IMR-90 (cell line): ENCODE results near the gene LUC7L2. TPM values are rescaled to one million over a fixed set of nuclear protein-coding genes. Genes with fewer than 3 reads are reported as not detected.

ENCODE experiments used
- ATAC-seq: fragments of 200-7000 bp; cut with Tn5 transposase; 2 replicates; pipeline ENCODE4 v1.9.1; 2020; ENCODE audit warnings: low read depth, mild to moderate bottlenecking, moderate library complexity
- BruUV-seq: library from RNA; stranded (reverse); fragments of 400-500 nt; replicated peaks from 2 replicates; lab custom pipeline; 2021; lab: Mats Ljungman, UMichigan
- CTCF ChIA-PET: fragments of 300-600 bp; formaldehyde crosslinking; extraction: SDS; loops from one replicate; lab custom pipeline; 2021; ENCODE audit warnings: antibody characterized with exemption; lab: Yijun Ruan, JAX
- POLR2A ChIA-PET: fragments of 300-600 bp; sonication (Branson Sonifier 250); formaldehyde crosslinking; loops from one replicate; lab custom pipeline; 2022; ENCODE audit warnings: antibody characterized with exemption; ENCODE audit not compliant: unreplicated experiment; lab: Charles Lee
- DNase-seq: peaks from one replicate; pipeline ENCODE4 v3.0.0; 2013
- H2AFZ ChIP-seq: replicated peaks from 2 replicates; pipeline ENCODE3; 2013; ENCODE audit warnings: low read length, mild to moderate bottlenecking; ENCODE audit not compliant: poor library complexity
- H2AK5ac ChIP-seq: 2 replicates; pipeline ENCODE4 v1.6.1; 2013; ENCODE audit warnings: low read depth, low read length, inconsistent platforms
- H2AK9ac ChIP-seq: replicated peaks from 2 replicates; pipeline ENCODE3; 2013; ENCODE audit warnings: mild to moderate bottlenecking, low read depth, low read length, moderate library complexity; ENCODE audit not compliant: poor library complexity
- H2BK120ac ChIP-seq: 2 replicates; pipeline ENCODE4 v1.6.1; 2013; ENCODE audit warnings: low read depth, low read length, inconsistent platforms
- H2BK15ac ChIP-seq: 3 replicates; pipeline ENCODE4 v1.6.1; 2013; ENCODE audit warnings: low read depth, low read length, inconsistent platforms
- H2BK20ac ChIP-seq: 2 replicates; pipeline ENCODE4 v1.6.1; 2013; ENCODE audit warnings: low read depth, mild to moderate bottlenecking, inconsistent platforms, low read length, moderate library complexity
- H2BK5ac ChIP-seq: 2 replicates; pipeline ENCODE4 v1.6.1; 2013; ENCODE audit warnings: mild to moderate bottlenecking, low read depth, low read length, inconsistent platforms; ENCODE audit not compliant: poor library complexity, severe bottlenecking
- H3K14ac ChIP-seq: replicated peaks from 2 replicates; pipeline ENCODE4 v1.6.1; 2013; ENCODE audit warnings: low read depth, low read length, inconsistent platforms
- H3K18ac ChIP-seq: 2 replicates; pipeline ENCODE4 v1.6.1; 2013; ENCODE audit warnings: low read depth, low read length, control low read depth
- H3K23ac ChIP-seq: 2 replicates; pipeline ENCODE4 v1.6.1; 2013; ENCODE audit warnings: low read depth, low read length, inconsistent platforms
- H3K27ac ChIP-seq: 2 replicates; pipeline ENCODE4 v1.5.1; 2013; ENCODE audit warnings: mild to moderate bottlenecking, control low read depth, low read length; ENCODE audit not compliant: insufficient read depth
- H3K27me3 ChIP-seq: 2 replicates; pipeline ENCODE4 v1.6.1; 2013; ENCODE audit warnings: low read length; ENCODE audit not compliant: control insufficient read depth, insufficient read depth
- H3K36me3 ChIP-seq: 2 replicates; pipeline ENCODE4 v1.6.1; 2013; ENCODE audit warnings: low read length, mixed read lengths; ENCODE audit not compliant: control insufficient read depth, insufficient read depth
- H3K4ac ChIP-seq: 2 replicates; pipeline ENCODE4 v1.6.1; 2013; ENCODE audit warnings: low read depth, low read length, inconsistent platforms
- H3K4me1 ChIP-seq: 2 replicates; pipeline ENCODE4 v1.6.1; 2013; ENCODE audit warnings: low read length, mixed read lengths; ENCODE audit not compliant: control insufficient read depth, insufficient read depth
- H3K4me2 ChIP-seq: 2 replicates; pipeline ENCODE4 v1.6.1; 2013; ENCODE audit warnings: low read depth, mild to moderate bottlenecking, control low read depth, low read length, moderate library complexity
- H3K4me3 ChIP-seq: 2 replicates; pipeline ENCODE4 v1.5.1; 2013; ENCODE audit warnings: low read depth, mild to moderate bottlenecking, control low read depth, low read length, moderate library complexity; ENCODE audit not compliant: insufficient read depth
- H3K56ac ChIP-seq: 2 replicates; pipeline ENCODE4 v1.6.1; 2013; ENCODE audit warnings: low read length, inconsistent platforms; ENCODE audit not compliant: insufficient read depth; ENCODE audit errors: extremely low read depth
- H3K79me1 ChIP-seq, 2 experiments: 2 replicates each; pipeline ENCODE4 v1.6.1; 2013; ENCODE audit warnings: low read length in 2 of 2, inconsistent platforms in 1 of 2, low read depth in 1 of 2
- H3K9ac ChIP-seq: 2 replicates; pipeline ENCODE4 v1.6.1; 2013; ENCODE audit warnings: low read depth, low read length, control low read depth
- H3K9me1 ChIP-seq: 2 replicates; pipeline ENCODE4 v1.6.1; 2013; ENCODE audit warnings: low read length, inconsistent platforms; ENCODE audit not compliant: insufficient read depth
- H3K9me3 ChIP-seq: 2 replicates; pipeline ENCODE4 v1.6.1; 2013; ENCODE audit warnings: low read length; ENCODE audit not compliant: control insufficient read depth, insufficient read depth
- H4K20me1 ChIP-seq: 2 replicates; pipeline ENCODE4 v1.6.1; 2013; ENCODE audit warnings: low read length, inconsistent platforms; ENCODE audit not compliant: insufficient read depth
- H4K5ac ChIP-seq: 2 replicates; pipeline ENCODE4 v1.6.1; 2013; ENCODE audit warnings: mild to moderate bottlenecking, low read depth, low read length, control low read depth
- H4K8ac ChIP-seq, 2 experiments: 2 replicates each; pipeline ENCODE4 v1.6.1; 2013; ENCODE audit warnings: low read depth in 2 of 2, low read length in 2 of 2, control low read depth in 1 of 2, inconsistent platforms in 1 of 2
- H4K91ac ChIP-seq: 2 replicates; pipeline ENCODE4 v1.6.1; 2013; ENCODE audit warnings: low read depth, low read length, inconsistent platforms; ENCODE audit not compliant: insufficient read depth
- BHLHE40 ChIP-seq: fragments of 150-350 bp; IDR thresholded peaks from 2 replicates; pipeline ENCODE4 v1.6.1; 2016; ENCODE audit warnings: mild to moderate bottlenecking, low read depth, low read length
- CEBPB ChIP-seq: IDR thresholded peaks from 2 replicates; pipeline ENCODE4 v1.6.1; 2012; ENCODE audit warnings: low read depth, low read length, improper control_type of control experiment
- CHD1 ChIP-seq: IDR thresholded peaks from 2 replicates; pipeline ENCODE4 v1.6.1; 2012; ENCODE audit warnings: low read depth, low read length, improper control_type of control experiment
- FOS ChIP-seq: fragments of 150-350 bp; IDR thresholded peaks from 2 replicates; pipeline ENCODE4 v1.6.1; 2016; ENCODE audit warnings: low read depth, low read length
- MAZ ChIP-seq: IDR thresholded peaks from 2 replicates; pipeline ENCODE4 v1.6.1; 2012; ENCODE audit warnings: low read depth, mild to moderate bottlenecking, low read length, improper control_type of control experiment, moderate library complexity, borderline replicate concordance
- MXI1 ChIP-seq: IDR thresholded peaks from 2 replicates; pipeline ENCODE4 v1.6.1; 2012; ENCODE audit warnings: low read depth, mild to moderate bottlenecking, low read length, moderate library complexity, borderline replicate concordance
- NFE2L2 ChIP-seq: fragments of 150-350 bp; IDR thresholded peaks from 2 replicates; pipeline ENCODE4 v1.6.1; 2016; ENCODE audit warnings: low read depth, mild to moderate bottlenecking, low read length
- POLR2A ChIP-seq: IDR thresholded peaks from 2 replicates; pipeline ENCODE4 v1.6.1; 2012; ENCODE audit warnings: mild to moderate bottlenecking, low read depth, low read length
- RAD21 ChIP-seq: IDR thresholded peaks from 2 replicates; pipeline ENCODE4 v1.6.1; 2012; ENCODE audit warnings: low read length, improper control_type of control experiment
- RCOR1 ChIP-seq: IDR thresholded peaks from 2 replicates; pipeline ENCODE4 v1.6.1; 2012; ENCODE audit warnings: mild to moderate bottlenecking, low read length, improper control_type of control experiment; ENCODE audit not compliant: insufficient replicate concordance
- RFX5 ChIP-seq: IDR thresholded peaks from 2 replicates; pipeline ENCODE4 v1.8.0; 2012; ENCODE audit warnings: low read depth, mild to moderate bottlenecking, low read length, moderate library complexity
- SMC3 ChIP-seq: fragments of 150-350 bp; IDR thresholded peaks from 2 replicates; pipeline ENCODE4 v1.6.1; 2016; ENCODE audit warnings: low read depth, mild to moderate bottlenecking, antibody characterized with exemption, low read length, moderate library complexity
- WGBS, 2 experiments: methylation state at CpG; one replicate each; pipeline versions ENCODE4 v1.1.5 to v1.1.7; 2013; ENCODE audit warnings: missing lambda C conversion rate in 2 of 2; ENCODE audit not compliant: insufficient read length in 1 of 2; ENCODE audit errors: extremely low coverage in 2 of 2; 5-methylcytosine and 5-hydroxymethylcytosine counted together
- dilution Hi-C: fragments of 300-500 bp; cut with HindIII; formaldehyde crosslinking; loops from one replicate; pipeline ENCODE4 v1.14.3; 2018; ENCODE audit warnings: low sequenced_read_pairs; ENCODE audit not compliant: unreplicated experiment
- in situ Hi-C: fragments of 300-500 bp; cut with MboI; formaldehyde crosslinking; loops from 3 replicates; pipeline ENCODE4 v1.14.3; 2019; ENCODE audit warnings: low sequenced_read_pairs, inconsistent platforms, mixed read lengths
- intact Hi-C: fragments of 100-400 bp; cut with micrococcal nuclease; formaldehyde crosslinking; loops from 2 replicates; pipeline ENCODE4 v1.10.0; 2022
- polyA plus RNA-seq, 3 experiments: library from polyadenylated mRNA; depleted of rRNA; stranded (reverse); fragments of >200 nt; gene quantifications; 2 replicates each; pipeline ENCODE4 v1.2.3, GENCODE V29; 2012; ENCODE audit warnings: low replicate concordance in 1 of 3
- total RNA-seq: library from RNA; depleted of rRNA; stranded (reverse); fragments of >200 nt; gene quantifications from 2 replicates; pipeline ENCODE4 v1.2.3, GENCODE V29; 2012
- TF ChIP-seq, protein P1 (sequence below): conservative IDR thresholded peaks from 2 replicates; pipeline ENCODE4 v1.5.1; 2012; ENCODE audit warnings: mild to moderate bottlenecking, low read depth, low read length, improper control_type of control experiment
- TF ChIP-seq, protein P2 (sequence below): fragments of 150-350 bp; IDR thresholded peaks from 2 replicates; pipeline ENCODE4 v1.6.1; 2017; ENCODE audit warnings: mild to moderate bottlenecking, antibody characterized with exemption, low read length, low read depth

LUC7L2 gene
- total and polyA plus RNA-seq, 2 of the 4 experiments (the other 2 are of a cell fraction) = 14.9 to 31.8 TPM

DNA sequence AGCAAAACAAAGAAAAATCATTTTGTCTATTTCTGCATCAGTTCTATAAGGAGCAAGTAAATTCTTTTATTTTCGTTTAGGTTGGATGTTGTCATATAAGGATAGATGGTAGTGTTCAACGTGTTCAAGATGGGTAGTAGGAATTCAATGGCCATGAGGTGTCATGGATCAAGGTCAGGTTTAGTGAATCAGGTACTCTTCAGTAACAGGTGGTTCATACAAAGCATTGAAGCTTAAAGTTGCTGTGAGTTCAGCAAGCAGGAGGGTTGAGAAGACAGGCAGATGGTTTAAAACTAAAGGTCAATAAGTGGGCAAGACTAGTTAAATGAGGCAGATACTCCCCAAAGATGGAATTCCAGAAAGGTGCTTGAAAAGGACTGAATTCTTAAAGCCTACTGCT lies 5.6 kb downstream of the LUC7L2 start:
- H3K36me3 ChIP-seq = peaks cover 2% of the 10 kb centered on the region
- H2AK5ac ChIP-seq = no peak overlapping the region
- H2BK20ac ChIP-seq = no peak overlapping the region
- H3K9ac ChIP-seq = no peak overlapping the region
- H3K4ac ChIP-seq = no peak overlapping the region
- intact Hi-C loops (no loop called here), in situ Hi-C loops (no loop called here), dilution Hi-C loops (no loop called here)
- H3K9me1 ChIP-seq = peaks cover 9% of the 10 kb centered on the region
- ChIA-PET POLR2A (no interaction called here), CTCF (no interaction called here)
- H3K79me1 ChIP-seq = peaks cover 4 to 39% of the 10 kb centered on the region in 2 experiments; a peak in 3 of 4 replicates
- no peak overlapping the region for H3K56ac ChIP-seq
- no peak overlapping the region for H4K8ac ChIP-seq
- no peak overlapping the region for H3K4me3 ChIP-seq
- TF ChIP-seq RAD21 = no peak
- TF ChIP-seq, protein P1, sequence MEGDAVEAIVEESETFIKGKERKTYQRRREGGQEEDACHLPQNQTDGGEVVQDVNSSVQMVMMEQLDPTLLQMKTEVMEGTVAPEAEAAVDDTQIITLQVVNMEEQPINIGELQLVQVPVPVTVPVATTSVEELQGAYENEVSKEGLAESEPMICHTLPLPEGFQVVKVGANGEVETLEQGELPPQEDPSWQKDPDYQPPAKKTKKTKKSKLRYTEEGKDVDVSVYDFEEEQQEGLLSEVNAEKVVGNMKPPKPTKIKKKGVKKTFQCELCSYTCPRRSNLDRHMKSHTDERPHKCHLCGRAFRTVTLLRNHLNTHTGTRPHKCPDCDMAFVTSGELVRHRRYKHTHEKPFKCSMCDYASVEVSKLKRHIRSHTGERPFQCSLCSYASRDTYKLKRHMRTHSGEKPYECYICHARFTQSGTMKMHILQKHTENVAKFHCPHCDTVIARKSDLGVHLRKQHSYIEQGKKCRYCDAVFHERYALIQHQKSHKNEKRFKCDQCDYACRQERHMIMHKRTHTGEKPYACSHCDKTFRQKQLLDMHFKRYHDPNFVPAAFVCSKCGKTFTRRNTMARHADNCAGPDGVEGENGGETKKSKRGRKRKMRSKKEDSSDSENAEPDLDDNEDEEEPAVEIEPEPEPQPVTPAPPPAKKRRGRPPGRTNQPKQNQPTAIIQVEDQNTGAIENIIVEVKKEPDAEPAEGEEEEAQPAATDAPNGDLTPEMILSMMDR = no peak
- TF ChIP-seq CHD1 = no peak
- TF ChIP-seq, protein P2, sequence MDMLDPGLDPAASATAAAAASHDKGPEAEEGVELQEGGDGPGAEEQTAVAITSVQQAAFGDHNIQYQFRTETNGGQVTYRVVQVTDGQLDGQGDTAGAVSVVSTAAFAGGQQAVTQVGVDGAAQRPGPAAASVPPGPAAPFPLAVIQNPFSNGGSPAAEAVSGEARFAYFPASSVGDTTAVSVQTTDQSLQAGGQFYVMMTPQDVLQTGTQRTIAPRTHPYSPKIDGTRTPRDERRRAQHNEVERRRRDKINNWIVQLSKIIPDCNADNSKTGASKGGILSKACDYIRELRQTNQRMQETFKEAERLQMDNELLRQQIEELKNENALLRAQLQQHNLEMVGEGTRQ = no peak
- no peak for TF ChIP-seq SMC3
- TF ChIP-seq FOS = no peak
- no peak for TF ChIP-seq RFX5
- no peak for TF ChIP-seq NFE2L2
- TF ChIP-seq POLR2A = no peak
- TF ChIP-seq MAZ = no peak
- no peak for TF ChIP-seq CEBPB
- no peak for TF ChIP-seq RCOR1
- no peak for TF ChIP-seq BHLHE40
- no peak for TF ChIP-seq MXI1
- no peak overlapping the region for H4K91ac ChIP-seq
- no peak overlapping the region for H2BK5ac ChIP-seq
- H3K4me2 ChIP-seq = no peak overlapping the region
- no peak overlapping the region for H3K14ac ChIP-seq
- ATAC-seq (no peak), DNase-seq (no peak)
- H3K27me3 ChIP-seq = no peaks in the 10 kb centered on the region
- no peak overlapping the region for H2BK15ac ChIP-seq
- BruUV-seq = no TSS peak
- peaks cover 3% of the 10 kb centered on the region for H3K4me1 ChIP-seq
- no peaks in the 10 kb centered on the region for H3K9me3 ChIP-seq
- peaks cover 75% of the 10 kb centered on the region for H4K20me1 ChIP-seq
- H2AFZ ChIP-seq = no peak overlapping the region
- H3K27ac ChIP-seq = no peak overlapping the region
- no peak overlapping the region for H4K5ac ChIP-seq
- no peak overlapping the region for H2BK120ac ChIP-seq
- H3K23ac ChIP-seq = 0 out of 2 replicates have a peak overlapping the region, but pooled peaks have one; percentile 25
- 92% methylated on average over 2 of the region's 2 CpGs; no CpG with 5 or more reads in 1 of the 2 experiments for whole genome bisulfite sequencing, 2 experiments
- no peak overlapping the region for H2AK9ac ChIP-seq
- H3K18ac ChIP-seq = no peak overlapping the region
